Hematopoietic multipotent progenitor cell (in vitro differentiated cells): Measurements from ENCODE around the gene CAMLG. TPM values are rescaled to one million over a fixed set of nuclear protein-coding genes. Genes with fewer than 3 reads are reported as not detected.
"Not testable (repeated sequence)": the region's sequence is repeated elsewhere in the genome, so short reads cannot be mapped to it uniquely, and the experiment has no call there.

Source experiments
- DNase-seq, 3 donors: peaks; one replicate each; pipeline ENCODE4 v3.0.0-alpha.2; 2011 to 2015; ENCODE audit warnings: low read depth in 2 of 3, low spot score in 2 of 3
- total RNA-seq: library from RNA; depleted of rRNA; stranded (reverse); fragments of >200 nt; gene quantifications from one replicate; pipeline ENCODE4 v1.2.3, GENCODE V29; 2012

Gene CAMLG
- 28.5 TPM for total RNA-seq

GRCh38 chr5:134738133-134738962 is at the start of gene CAMLG:
Gene CAMLG, plus strand, starts transcription at chr5:134738548. Its CDS starts 73 bp downstream, at chr5:134738621.
- peak; percentile 90 to 99 (median 99) for DNase-seq

GRCh38 chr5:134690144-134690543 is 48.2 kb upstream of the CAMLG start:
- DNase-seq: not testable (repeated sequence)

GRCh38 chr5:134692722-134693121 is 45.6 kb upstream of the CAMLG start:
- no peak for DNase-seq

- no peak for DNase-seq
Measured at GRCh38 chr5:134708301-134708700, 30.0 kb upstream of the CAMLG start.

GRCh38 chr5:134714120-134714519 is 24.2 kb upstream of the CAMLG start:
- DNase-seq: no peak

GRCh38 chr5:134714541-134714940 is 23.8 kb upstream of the CAMLG start:
- no peak for DNase-seq

- not testable (repeated sequence) for DNase-seq
Measured at GRCh38 chr5:134715466-134715865, 22.9 kb upstream of the CAMLG start.

- no peak for DNase-seq
Measured at GRCh38 chr5:134724872-134725271, 13.5 kb upstream of the CAMLG start.

- DNase-seq: no peak
Measured at GRCh38 chr5:134732819-134733218, 5.5 kb upstream of the CAMLG start.

GRCh38 chr5:134735243-134735642 is 3.1 kb upstream of the CAMLG start:
- peak in 1 of 3 donors; percentile 9 for DNase-seq

- DNase-seq: peak in 2 of 3 donors; percentile 9 to 40
Measured at GRCh38 chr5:134736173-134736812, 2.1 kb upstream of the CAMLG start.

- peak; percentile 16 to 80 (median 73) for DNase-seq
Measured at GRCh38 chr5:134738963-134739661, 764 bp downstream of the CAMLG start.

- no peak for DNase-seq
Measured at GRCh38 chr5:134741052-134741451, 2.7 kb downstream of the CAMLG start.

GRCh38 chr5:134742134-134742533 is 3.8 kb downstream of the CAMLG start:
- no peak for DNase-seq

- no peak for DNase-seq
Measured at GRCh38 chr5:134749415-134749814, 11.1 kb downstream of the CAMLG start.

- no peak for DNase-seq
Measured at GRCh38 chr5:134758176-134758503, 19.8 kb downstream of the CAMLG start.

- DNase-seq: peak; percentile 77 to 94 (median 91)
Measured at GRCh38 chr5:134758504-134759341, 20.4 kb downstream of the CAMLG start, which contains the start of gene DDX46. Gene DDX46, plus strand, starts transcription at chr5:134758779. Its CDS starts 160 bp downstream, at chr5:134758939.

GRCh38 chr5:134767528-134768291 is 29.4 kb downstream of the CAMLG start:
- DNase-seq: not testable (repeated sequence)

- DNase-seq: no peak
Measured at GRCh38 chr5:134769206-134769605, 30.9 kb downstream of the CAMLG start.
